GM18867 (cell line): Measurements from ENCODE around the gene MPP3.

ENCODE experiments used
- ATAC-seq: cut with Tn5 transposase; IDR thresholded peaks from one replicate; pipeline ENCODE4 v1.9.1; 2021; ENCODE audit warnings: mild to moderate bottlenecking, moderate library complexity; ENCODE audit not compliant: unreplicated experiment

Gene MPP3

GRCh38 chr17:43832168-43832975 lies 574 bp downstream of the MPP3 start:
- ATAC-seq, result no peak

- ATAC-seq, result no peak
Observed at GRCh38 chr17:43831633-43832032, 1.3 kb downstream of the MPP3 start.

- ATAC-seq, result no peak
Observed at GRCh38 chr17:43830510-43831140, 2.3 kb downstream of the MPP3 start.

GRCh38 chr17:43829738-43830137 lies 3.2 kb downstream of the MPP3 start:
- no peak for ATAC-seq

GRCh38 chr17:43827596-43827995 lies 5.3 kb downstream of the MPP3 start:
- no peak for ATAC-seq

- no peak for ATAC-seq
Observed at GRCh38 chr17:43826206-43826605, 6.7 kb downstream of the MPP3 start.

GRCh38 chr17:43825567-43825966 lies 7.4 kb downstream of the MPP3 start:
- ATAC-seq, result no peak

- no peak for ATAC-seq
Observed at GRCh38 chr17:43823350-43824084, 9.4 kb downstream of the MPP3 start.

GRCh38 chr17:43822570-43823190 lies 10.3 kb downstream of the MPP3 start:
- ATAC-seq, result no peak

GRCh38 chr17:43820759-43821158 lies 12.2 kb downstream of the MPP3 start:
- no peak for ATAC-seq

- ATAC-seq, result no peak
Observed at GRCh38 chr17:43818966-43819365, 14.0 kb downstream of the MPP3 start.

GRCh38 chr17:43817826-43818225 lies 15.1 kb downstream of the MPP3 start:
- ATAC-seq, result no peak

- no peak for ATAC-seq
Observed at GRCh38 chr17:43816336-43817320, 16.3 kb downstream of the MPP3 start.

- no peak for ATAC-seq
Observed at GRCh38 chr17:43814714-43815113, 18.2 kb downstream of the MPP3 start.

GRCh38 chr17:43814026-43814425 lies 18.9 kb downstream of the MPP3 start:
- no peak for ATAC-seq

GRCh38 chr17:43813386-43813785 lies 19.6 kb downstream of the MPP3 start:
- no peak for ATAC-seq

- ATAC-seq, result no peak
Observed at GRCh38 chr17:43812396-43813265, 20.3 kb downstream of the MPP3 start.

- no peak for ATAC-seq
Observed at GRCh38 chr17:43810823-43811222, 22.1 kb downstream of the MPP3 start.

- no peak for ATAC-seq
Observed at GRCh38 chr17:43810226-43810715, 22.7 kb downstream of the MPP3 start.
